BJ (cell line): Measurements from ENCODE around the gene FPGS. TPM values are rescaled to one million over a fixed set of nuclear protein-coding genes. Genes with fewer than 3 reads are reported as not detected.

Source experiments
- CTCF ChIA-PET: fragments of 350-600 bp; formaldehyde crosslinking; extraction: SDS; loops from one replicate; lab custom pipeline; 2021; ENCODE audit warnings: antibody characterized with exemption, inconsistent platforms; lab: Yijun Ruan, JAX
- POLR2A ChIA-PET: fragments of 300-600 bp; sonication (Branson Sonifier 250); formaldehyde crosslinking; extraction: SDS; loops from one replicate; lab custom pipeline; 2021; ENCODE audit warnings: antibody characterized with exemption; lab: Charles Lee
- DNase-seq: peaks from one replicate; pipeline ENCODE4 v3.0.0-alpha.2; 2011; ENCODE audit warnings: low read depth
- H3K27me3 ChIP-seq: 2 replicates; pipeline ENCODE4 v1.6.0; 2011; ENCODE audit warnings: low read length; ENCODE audit not compliant: control insufficient read depth, insufficient read depth
- H3K36me3 ChIP-seq: 2 replicates; pipeline ENCODE4 v1.5.1; 2011; ENCODE audit warnings: low read length; ENCODE audit not compliant: control insufficient read depth, insufficient read depth
- H3K4me3 ChIP-seq: 2 replicates; pipeline ENCODE4 v1.5.1; 2011; ENCODE audit warnings: low read depth, mild to moderate bottlenecking, control low read depth, low read length
- CTCF ChIP-seq: IDR thresholded peaks from 2 replicates; pipeline ENCODE4 v1.5.1; 2011; ENCODE audit warnings: low read depth, mild to moderate bottlenecking, control low read depth, inconsistent platforms, low read length, moderate library complexity; ENCODE audit not compliant: insufficient read depth
- polyA plus RNA-seq: library from polyadenylated mRNA; depleted of rRNA; stranded (reverse); fragments of >200 nt; gene quantifications from 2 replicates; pipeline ENCODE4 v1.2.3, GENCODE V29; 2011

The FPGS gene
- polyA plus RNA-seq, 1 experiment, result 61.9 TPM

- Histone ChIP-seq H3K27me3 (no peaks in the 10 kb centered on the region), H3K4me3 (no peak overlapping the region), H3K36me3 (peaks cover 27% of the 10 kb centered on the region)
- TF ChIP-seq CTCF, result no peak
- CTCF ChIA-PET, result interaction anchor here (0.6 to 2.4 kb wide), 4 partner anchors 43 to 128 kb away, joined by 3 to 18 read pairs (median 4); no protein-coding TSS in a partner anchor
- DNase-seq, result no peak
- POLR2A ChIA-PET, result interaction anchor here (0.5 to 1.0 kb wide), 2 partner anchors 22 to 319 kb away, joined by 4 to 7 read pairs; no protein-coding TSS in a partner anchor
Measured at GRCh38 chr9:127793093-127793708, 9.5 kb upstream of the FPGS start.

DNA sequence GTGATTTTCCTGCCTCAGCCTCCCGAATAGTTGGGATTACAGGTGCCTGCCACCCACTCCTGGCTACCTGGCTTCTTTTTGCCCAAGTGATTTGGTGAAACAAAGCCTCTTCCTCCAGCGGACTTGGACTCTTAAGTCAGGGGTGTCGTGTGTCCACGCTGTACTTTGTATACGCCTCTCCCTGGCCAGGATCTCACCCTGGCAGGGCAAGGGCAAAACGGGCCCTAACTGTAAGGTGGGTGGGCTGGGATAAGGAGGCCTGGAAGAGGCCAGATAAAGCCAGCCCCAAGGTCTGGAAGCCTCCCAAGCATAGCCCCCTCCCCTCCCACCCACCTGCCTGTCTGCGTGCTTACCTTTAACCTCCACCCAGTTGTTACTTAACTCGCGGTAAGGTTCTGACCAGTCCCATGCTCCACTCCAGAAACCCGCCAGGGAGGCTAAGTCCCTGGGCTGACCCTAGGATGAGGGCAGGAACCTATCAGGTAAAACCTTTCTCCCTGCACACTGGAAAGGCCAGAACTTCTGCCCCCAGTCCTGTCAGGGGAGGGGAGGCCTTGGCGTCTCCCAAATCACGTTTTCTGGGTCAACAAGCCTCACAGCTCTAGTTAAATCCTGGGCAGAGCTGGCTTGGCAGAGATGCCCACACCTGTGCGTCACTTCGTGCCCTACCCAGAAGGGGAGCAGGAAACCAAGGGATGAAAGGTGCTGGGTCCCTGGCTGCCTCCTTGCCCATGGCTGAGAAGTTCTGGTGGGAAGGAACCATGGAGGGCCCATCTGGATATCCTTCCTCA lies 8.5 kb upstream of the FPGS start:
- H3K4me3 ChIP-seq, result no peak overlapping the region
- DNase-seq, result no peak
- H3K36me3 ChIP-seq, result peaks cover 18% of the 10 kb centered on the region
- H3K27me3 ChIP-seq, result no peaks in the 10 kb centered on the region
- no peak for TF ChIP-seq CTCF
- CTCF ChIA-PET, result interaction anchor here (2.4 kb wide), 1 partner anchor 76 kb away, joined by 18 read pairs; no protein-coding TSS in a partner anchor
- POLR2A ChIA-PET, result interaction anchor here (1.0 kb wide), 1 partner anchor 23 kb away, joined by 7 read pairs; no protein-coding TSS in a partner anchor

DNA sequence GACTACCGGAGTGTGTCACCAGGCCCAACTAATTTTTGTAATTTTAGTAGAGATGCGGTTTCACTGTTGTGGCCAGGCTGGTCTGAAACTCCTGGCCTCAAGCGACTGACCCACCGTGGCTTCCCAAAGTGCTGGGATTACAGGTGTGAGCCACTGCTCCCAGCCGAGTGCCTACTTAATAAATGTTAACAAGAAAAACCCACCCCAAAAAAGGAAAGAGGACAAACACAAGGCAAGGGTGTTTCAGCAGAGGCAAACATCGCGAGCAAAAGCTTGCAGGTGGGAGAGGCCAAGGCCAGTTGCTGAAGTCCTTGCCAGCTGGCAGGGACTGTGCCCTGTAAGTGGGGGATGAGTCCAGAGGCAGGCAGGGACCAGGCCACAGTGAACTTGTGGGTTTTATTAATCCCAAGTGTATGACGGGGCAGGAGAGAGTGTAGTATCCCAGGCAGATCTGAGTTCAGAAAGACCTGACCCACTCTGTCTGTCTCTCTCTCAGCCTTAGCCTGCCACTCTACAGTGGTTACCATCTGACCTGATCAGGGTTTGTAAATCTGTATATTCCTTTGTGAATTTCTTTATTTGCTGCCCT lies 6.4 kb upstream of the FPGS start:
- no peak for DNase-seq
- H3K36me3 ChIP-seq, result peaks cover 4% of the 10 kb centered on the region
- TF ChIP-seq CTCF, result no peak
- H3K27me3 ChIP-seq, result no peaks in the 10 kb centered on the region
- H3K4me3 ChIP-seq, result no peak overlapping the region
- ChIA-PET CTCF (interaction anchor here (4.1 kb wide), 1 partner anchor 73 kb away, joined by 14 read pairs; no protein-coding TSS in a partner anchor), POLR2A (interaction anchor here (0.6 kb wide), 1 partner anchor 11 kb away, joined by 8 read pairs; the partner anchor contains the start of gene CDK9)

DNA sequence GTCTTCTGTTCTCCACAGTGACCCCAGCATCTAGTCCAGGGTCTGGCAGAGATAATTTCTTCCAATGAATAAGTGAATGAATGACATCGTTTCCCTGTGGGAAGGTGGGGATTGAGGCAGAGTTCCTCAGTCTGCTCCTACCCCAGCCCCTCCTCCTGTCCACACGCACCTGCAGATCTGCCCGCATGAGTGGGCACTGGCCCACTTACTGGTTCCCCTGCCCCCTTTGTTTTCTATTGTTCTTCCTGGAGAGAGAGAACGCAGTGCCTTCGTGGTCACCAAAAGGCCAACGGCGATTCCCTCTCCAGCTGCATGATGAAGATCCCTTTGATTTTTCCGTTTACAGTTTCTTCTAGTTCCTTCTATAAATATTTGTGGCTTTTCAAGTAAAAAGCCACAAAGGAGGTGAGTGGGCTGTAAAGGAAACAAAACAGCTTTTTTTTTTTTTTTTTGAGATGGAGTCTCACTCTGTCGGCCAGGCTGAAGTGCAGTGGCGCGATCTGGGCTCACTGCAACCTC lies 5.8 kb upstream of the FPGS start:
- no peak for TF ChIP-seq CTCF
- Histone ChIP-seq H3K27me3 (no peaks in the 10 kb centered on the region), H3K4me3 (no peak overlapping the region), H3K36me3 (peaks cover 4% of the 10 kb centered on the region)
- no peak for DNase-seq
- ChIA-PET POLR2A (interaction anchor here (0.6 kb wide), 1 partner anchor 11 kb away, joined by 8 read pairs; the partner anchor contains the start of gene CDK9), CTCF (interaction anchor here (4.1 kb wide), 1 partner anchor 73 kb away, joined by 14 read pairs; no protein-coding TSS in a partner anchor)
